ENCODE results near the gene TRAF7.

GRCh38 chr16:2205104-2205966 lies 49.8 kb downstream of the TRAF7 start, which contains the start of gene MLST8:
- TF ChIP-seq CTCF (conservative IDR thresholded peaks at IDR 0.05; ENCODE audit: low read depth, low read length) (no peak), EZH2 (IDR thresholded peaks at IDR 0.05; ENCODE audit: low read length, unreplicated experiment) (no peak), EZH2phosphoT487 (IDR thresholded peaks at IDR 0.05; ENCODE audit: borderline replicate concordance, low read length) (peak; percentile 56; the same call in 1 of the 2 replicates)

Data from PC-3 (cell line).